Activated CD8-positive, alpha-beta memory T cell treated with anti-CD3 and anti-CD28 coated beads for 36 hours (primary cell): Measurements from ENCODE around the gene TVP23A. TPM values are rescaled to one million over a fixed set of nuclear protein-coding genes. Genes with fewer than 3 reads are reported as not detected.

Source experiments
- CTCF ChIA-PET: fragments of 350-600 bp; sonication (Branson Sonifier 250); formaldehyde crosslinking; loops from one replicate; lab custom pipeline; 2021; ENCODE audit warnings: antibody characterized with exemption; lab: Charles Lee
- POLR2A ChIA-PET: fragments of 350-600 bp; sonication (Branson Sonifier 250); formaldehyde crosslinking; loops from one replicate; lab custom pipeline; 2021; ENCODE audit warnings: antibody characterized with exemption; lab: Charles Lee
- total RNA-seq, 2 experiments: library from RNA; stranded (reverse); gene quantifications; one replicate each; pipeline ENCODE4 v1.2.3, GENCODE V29; 2021

Gene TVP23A
- total RNA-seq, 2 experiments from 2014 or later = not detected

GRCh38 chr16:10738231-10739077 lies 80.1 kb downstream of the TVP23A start:
- ChIA-PET POLR2A (interaction anchor here (1.0 kb wide), 1 partner anchor 143 kb away, joined by 3 read pairs; no protein-coding TSS in a partner anchor), CTCF (interaction anchor here (0.6 to 3.6 kb wide), 7 partner anchors 174 to 1870 kb away, joined by 3 to 31 read pairs (median 6); no protein-coding TSS in a partner anchor)

- POLR2A ChIA-PET = interaction anchor here (1.0 kb wide), 1 partner anchor 145 kb away, joined by 3 read pairs; no protein-coding TSS in a partner anchor
- CTCF ChIA-PET = interaction anchor here (0.6 to 3.6 kb wide), 10 partner anchors 8 to 1479 kb away, joined by 3 to 31 read pairs (median 7); no protein-coding TSS in a partner anchor
Measured at GRCh38 chr16:10737068-10737625, 81.4 kb downstream of the TVP23A start.

DNA sequence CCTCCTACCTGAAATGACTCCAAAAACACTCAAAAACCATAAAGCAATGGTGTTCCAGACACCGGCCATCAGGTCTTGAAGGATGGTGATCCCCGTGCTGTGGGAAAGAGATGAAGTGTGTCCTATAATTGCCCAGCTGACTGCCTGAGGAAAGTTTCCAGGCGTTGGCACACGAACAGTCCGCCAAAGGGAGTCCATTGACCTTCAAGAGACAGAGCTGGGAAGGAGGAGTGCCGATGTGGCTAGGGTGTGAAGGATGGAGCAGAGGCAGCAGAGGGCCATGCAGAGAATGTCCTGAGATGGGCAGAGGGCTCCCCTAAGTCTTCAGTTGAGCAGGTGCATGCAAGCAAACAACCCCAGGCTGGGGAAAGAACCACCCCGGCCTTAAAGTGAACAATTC lies 86.8 kb downstream of the TVP23A start:
- CTCF ChIA-PET = interaction anchor here (0.8 to 1.2 kb wide), 2 partner anchors 217 to 222 kb away, joined by 3 read pairs; no protein-coding TSS in a partner anchor
- POLR2A ChIA-PET = no interaction called here

GRCh38 chr16:10729104-10730048 lies 89.2 kb downstream of the TVP23A start:
- POLR2A ChIA-PET = no interaction called here
- CTCF ChIA-PET = interaction anchor here (0.7 to 1.2 kb wide), 2 partner anchors 8 to 215 kb away, joined by 3 read pairs; no protein-coding TSS in a partner anchor

GRCh38 chr16:10728003-10728887 lies 90.3 kb downstream of the TVP23A start:
- CTCF ChIA-PET = interaction anchor here (0.7 kb wide), 1 partner anchor 9 kb away, joined by 3 read pairs; no protein-coding TSS in a partner anchor
- POLR2A ChIA-PET = no interaction called here

Other genes starting within 250 kb of the TVP23A start
- gene EMP2, start 238.2 kb downstream of the TVP23A start, total RNA-seq = not detected
- not detected for gene TEKT5, start 123.9 kb downstream of the TVP23A start, total RNA-seq
- gene NUBP1, start 75.0 kb downstream of the TVP23A start, total RNA-seq = 10 to 100 TPM; 32.5 to 37.0 TPM
- 1 to 10 TPM; 9.0 to 9.3 TPM for gene CIITA, start 58.4 kb upstream of the TVP23A start, total RNA-seq
- gene DEXI, start 123.7 kb upstream of the TVP23A start, total RNA-seq = 10 to 100 TPM; 32.4 to 35.5 TPM
- 10 to 100 TPM; 32.6 to 34.9 TPM for gene CLEC16A, start 125.8 kb upstream of the TVP23A start, total RNA-seq